GM12878 (cell line): ENCODE results near the gene JAKMIP1. TPM values are rescaled to one million over a fixed set of nuclear protein-coding genes. Genes with fewer than 3 reads are reported as not detected.
A peak's percentile ranks its signal among the peaks of the same experiment; 100 is the strongest.

ENCODE experiments used
- ATAC-seq: fragments of 200-7000 bp; cut with Tn5 transposase; 3 replicates; pipeline ENCODE4 v1.9.1; 2020; ENCODE audit warnings: mild to moderate bottlenecking, moderate library complexity
- BruUV-seq: library from RNA; stranded (reverse); fragments of 400-500 nt; replicated peaks from 2 replicates; lab custom pipeline; 2021; lab: Mats Ljungman, UMichigan
- CTCF ChIA-PET: fragments of 300-600 bp; sonication (Branson Sonifier 250); formaldehyde crosslinking; extraction: SDS; loops from one replicate; lab custom pipeline; 2021; ENCODE audit warnings: inconsistent platforms; lab: Yijun Ruan, JAX
- POLR2A ChIA-PET: fragments of 350-600 bp; formaldehyde crosslinking; extraction: SDS; loops from one replicate; lab custom pipeline; 2021; ENCODE audit warnings: inconsistent platforms; lab: Charles Lee
- RAD21 ChIA-PET: fragments of 300-600 bp; sonication (Branson Sonifier 250); formaldehyde crosslinking; loops from one replicate; lab custom pipeline; 2023; ENCODE audit warnings: antibody characterized with exemption; ENCODE audit not compliant: unreplicated experiment; lab: Charles Lee
- SMC1A ChIA-PET: fragments of 300-600 bp; sonication (Branson Sonifier 250); formaldehyde crosslinking; loops from one replicate; lab custom pipeline; 2023; ENCODE audit not compliant: unreplicated experiment, uncharacterized antibody; lab: Charles Lee
- DNase-seq: peaks from one replicate; pipeline ENCODE4 v3.0.0-alpha.2; 2011; ENCODE audit warnings: low read depth, low spot score
- FAIRE-seq: peaks from 3 replicates; lab custom pipeline; 2011; peaks lifted over from hg19 to GRCh38; lab: Jason Lieb, UNC
- H2AFZ ChIP-seq: 2 replicates; pipeline ENCODE4 v1.6.0; 2011; ENCODE audit warnings: low read depth, low read length, control low read depth; ENCODE audit not compliant: control insufficient read depth
- H3K27ac ChIP-seq: 2 replicates; pipeline ENCODE4 v1.5.1; 2011; ENCODE audit warnings: control low read depth; ENCODE audit not compliant: control insufficient read depth, insufficient read depth
- H3K27me3 ChIP-seq, 2 experiments: replicated peaks in 1 of 2; 2 replicates each; pipeline versions ENCODE4 v1.6.0 to v1.6.1; 2011; ENCODE audit warnings: low read length in 1 of 2; ENCODE audit not compliant: control insufficient read depth in 2 of 2, insufficient read depth in 2 of 2
- H3K36me3 ChIP-seq, 2 experiments: 2 replicates each; pipeline ENCODE4 v1.5.1; 2011; ENCODE audit warnings: low read length in 1 of 2; ENCODE audit not compliant: control insufficient read depth in 2 of 2, insufficient read depth in 2 of 2
- H3K4me1 ChIP-seq: 2 replicates; pipeline ENCODE4 v1.6.1; 2011; ENCODE audit warnings: mild to moderate bottlenecking, low read length, moderate library complexity, mixed read lengths; ENCODE audit not compliant: control insufficient read depth, insufficient read depth
- H3K4me2 ChIP-seq: 2 replicates; pipeline ENCODE4 v1.6.0; 2011; ENCODE audit warnings: control low read depth; ENCODE audit not compliant: control insufficient read depth, insufficient read depth
- H3K4me3 ChIP-seq: fragments of 200-600 bp; sonication (generic); 2 replicates; pipeline ENCODE4 v1.5.1; 2016
- H3K79me2 ChIP-seq: 2 replicates; pipeline ENCODE4 v1.6.0; 2011; ENCODE audit warnings: low read length; ENCODE audit not compliant: control insufficient read depth, insufficient read depth
- H3K9ac ChIP-seq: 2 replicates; pipeline ENCODE4 v1.8.0; 2011; ENCODE audit warnings: low read length, control low read depth, mixed read lengths; ENCODE audit not compliant: control insufficient read depth, insufficient read depth
- H3K9me3 ChIP-seq: replicated peaks from 3 replicates; pipeline ENCODE4 v1.5.1; 2011; ENCODE audit warnings: mild to moderate bottlenecking, low read length; ENCODE audit not compliant: control insufficient read depth, insufficient read depth
- H4K20me1 ChIP-seq: 2 replicates; pipeline ENCODE4 v1.6.0; 2011; ENCODE audit not compliant: control insufficient read depth, insufficient read depth
- CTCF ChIP-seq, 3 experiments: IDR thresholded peaks in 2 of 3; conservative IDR thresholded peaks in 1 of 3; 2 replicates each; pipeline ENCODE4 v1.5.1; 2011; ENCODE audit warnings: low read depth in 3 of 3, low read length in 3 of 3, mild to moderate bottlenecking in 3 of 3, control low read depth in 2 of 3, moderate library complexity in 2 of 3, inconsistent platforms in 1 of 3, mixed read lengths in 1 of 3; ENCODE audit not compliant: control insufficient read depth in 2 of 3, insufficient read depth in 1 of 3; ENCODE audit errors: extremely low read depth in 1 of 3
- JUND ChIP-seq: IDR thresholded peaks from 2 replicates; pipeline ENCODE4 v1.6.1; 2012; ENCODE audit warnings: low read depth, mild to moderate bottlenecking, low read length, improper control_type of control experiment, moderate library complexity
- POU2F2 ChIP-seq: IDR thresholded peaks from 3 replicates; pipeline ENCODE4 v1.6.1; 2011; ENCODE audit warnings: low read depth, mild to moderate bottlenecking, low read length, borderline replicate concordance
- RAD21 ChIP-seq: IDR thresholded peaks from 2 replicates; pipeline ENCODE4 v1.6.1; 2011; ENCODE audit warnings: mild to moderate bottlenecking, low read depth, low read length, moderate library complexity; ENCODE audit not compliant: insufficient read depth
- RBBP5 ChIP-seq: fragments of 200-600 bp; sonication (generic); conservative IDR thresholded peaks from 2 replicates; pipeline ENCODE4 v1.6.1; 2016
- WGBS: methylation state at CpG from one replicate; pipeline ENCODE4 v1.1.6; 2016; ENCODE audit warnings: low lambda C conversion rate; ENCODE audit not compliant: insufficient replicate concordance, insufficient coverage; ENCODE audit errors: missing lambda C conversion rate; 5-methylcytosine and 5-hydroxymethylcytosine counted together
- in situ Hi-C: fragments of 300-500 bp; cut with MboI; formaldehyde crosslinking; loops from 9 replicates; pipeline ENCODE4 v1.14.3; 2018; ENCODE audit warnings: mixed read lengths
- intact Hi-C: fragments of 100-400 bp; cut with micrococcal nuclease; formaldehyde crosslinking; loops from one replicate; pipeline ENCODE4 v1.14.2; 2022; ENCODE audit not compliant: unreplicated experiment
- polyA plus RNA-seq, 11 experiments: library from polyadenylated mRNA; depleted of rRNA in 4 of 11; unstranded in 6 of 11; stranded (reverse) in 5 of 11; fragments of >200 nt; fragmentation: Nextera tagmentation in 4 of 11; fragmentation: Illumina TruSeq in 1 of 11; extraction: Ambion mirVana in 4 of 11; extraction: Trizol in 1 of 11; gene quantifications; 1 replicate in 1 of 11; 2 replicates in 10 of 11; pipeline versions ENCODE4 v1.2.1 to v1.2.3, GENCODE V29; 2011 to 2016; ENCODE audit warnings: inconsistent platforms in 2 of 11, missing spikeins in 2 of 11, low read depth in 1 of 11
- total RNA-seq, 4 experiments: library from RNA; depleted of rRNA in 3 of 4; stranded (reverse); fragments of >200 nt in 3 of 4; fragmentation: Illumina TruSeq in 1 of 4; extraction: Trizol in 1 of 4; gene quantifications; 2 replicates each; pipeline versions ENCODE4 v1.2.1 to v1.2.3, GENCODE V29; 2013 to 2021

Gene JAKMIP1
- total and polyA plus RNA-seq, 10 of the 15 experiments (the other 5 are each of a cell fraction or from before 2014, with no cell fraction given), result 0.52 to 16.7 (median 12.3) TPM

- Histone ChIP-seq H2AFZ (no peak overlapping the region), H3K9ac (no peak overlapping the region)
- SMC1A ChIA-PET, result interaction anchor here (1.5 kb wide), 1 partner anchor 22 kb away, joined by 3 read pairs; no protein-coding TSS in a partner anchor
- TF ChIP-seq POU2F2 (peak; percentile 43; the same call in 1 of the 3 replicates), RBBP5 (no peak), CTCF (IDR thresholded peaks at IDR 0.05 in 2 of 3, conservative IDR thresholded peaks at IDR 0.05 in 1 of 3; ENCODE audit: control insufficient read depth in 2 of 3, extremely low read depth in 1 of 3, insufficient read depth in 1 of 3, low read depth in 3 of 3, low read length in 3 of 3) (peak; percentile 59 to 89 (median 76)), JUND (no peak), RAD21 (peak; percentile 46)
- TF ChIP-seq, all 136 proteins: peak for 3
- intact Hi-C loops (no loop called here), in situ Hi-C loops (no loop called here)
- no peaks in the 10 kb centered on the region for H3K79me2 ChIP-seq
- DNase-seq, result no peak
- no TSS peak for BruUV-seq
- no peak overlapping the region for H3K4me3 ChIP-seq
- peak; percentile 89 for FAIRE-seq
- ChIA-PET POLR2A (no interaction called here), RAD21 (no interaction called here), CTCF (interaction anchor here (0.7 to 3.2 kb wide), 7 partner anchors 9 to 404 kb away, joined by 3 to 19 read pairs (median 5); no protein-coding TSS in a partner anchor)
- ATAC-seq, result peak; percentile 80
- H3K27ac ChIP-seq, result no peak overlapping the region
- WGBS, result 34% methylated on average over 22 of the region's 22 CpGs
- no peaks in the 10 kb centered on the region for H3K36me3 ChIP-seq
- no peak overlapping the region for H3K4me2 ChIP-seq
- H3K9me3 ChIP-seq, result no peaks in the 10 kb centered on the region
- no peaks in the 10 kb centered on the region; a peak in 1 of 4 replicates for H3K27me3 ChIP-seq
- H3K4me1 ChIP-seq, result no peaks in the 10 kb centered on the region
- no peaks in the 10 kb centered on the region for H4K20me1 ChIP-seq
Observed at GRCh38 chr4:6019316-6020263, 180.8 kb downstream of the JAKMIP1 start.
